NB4 (cell line): ENCODE data around the gene TSPAN4.

Experiments
- DNase-seq: peaks from one replicate; pipeline ENCODE4 v3.0.0; 2010; ENCODE audit warnings: low read depth
- H3K4me3 ChIP-seq: one replicate; pipeline ENCODE4 v1.5.1; 2011; ENCODE audit warnings: mild to moderate bottlenecking, low read depth, low read length, moderate library complexity
- CTCF ChIP-seq: IDR thresholded peaks from one replicate; pipeline ENCODE4 v1.5.1; 2012; ENCODE audit warnings: low read depth, low read length
- MAX ChIP-seq: IDR thresholded peaks from 2 replicates; pipeline ENCODE4 v1.6.1; 2011; ENCODE audit warnings: low read depth, low read length
- MYC ChIP-seq: IDR thresholded peaks from 2 replicates; pipeline ENCODE4 v1.6.1; 2011; ENCODE audit warnings: low read depth, low read length
- POLR2A ChIP-seq: IDR thresholded peaks from 2 replicates; pipeline ENCODE4 v1.6.1; 2011; ENCODE audit warnings: mild to moderate bottlenecking; ENCODE audit not compliant: insufficient read length; ENCODE audit errors: extremely low read depth

The TSPAN4 gene

GRCh38 chr11:839280-839623, 3.4 kb upstream of the TSPAN4 start:
- no peak for DNase-seq
- TF ChIP-seq MYC (no peak), POLR2A (no peak), MAX (no peak), CTCF (no peak)
- no peak overlapping the region for H3K4me3 ChIP-seq

DNA sequence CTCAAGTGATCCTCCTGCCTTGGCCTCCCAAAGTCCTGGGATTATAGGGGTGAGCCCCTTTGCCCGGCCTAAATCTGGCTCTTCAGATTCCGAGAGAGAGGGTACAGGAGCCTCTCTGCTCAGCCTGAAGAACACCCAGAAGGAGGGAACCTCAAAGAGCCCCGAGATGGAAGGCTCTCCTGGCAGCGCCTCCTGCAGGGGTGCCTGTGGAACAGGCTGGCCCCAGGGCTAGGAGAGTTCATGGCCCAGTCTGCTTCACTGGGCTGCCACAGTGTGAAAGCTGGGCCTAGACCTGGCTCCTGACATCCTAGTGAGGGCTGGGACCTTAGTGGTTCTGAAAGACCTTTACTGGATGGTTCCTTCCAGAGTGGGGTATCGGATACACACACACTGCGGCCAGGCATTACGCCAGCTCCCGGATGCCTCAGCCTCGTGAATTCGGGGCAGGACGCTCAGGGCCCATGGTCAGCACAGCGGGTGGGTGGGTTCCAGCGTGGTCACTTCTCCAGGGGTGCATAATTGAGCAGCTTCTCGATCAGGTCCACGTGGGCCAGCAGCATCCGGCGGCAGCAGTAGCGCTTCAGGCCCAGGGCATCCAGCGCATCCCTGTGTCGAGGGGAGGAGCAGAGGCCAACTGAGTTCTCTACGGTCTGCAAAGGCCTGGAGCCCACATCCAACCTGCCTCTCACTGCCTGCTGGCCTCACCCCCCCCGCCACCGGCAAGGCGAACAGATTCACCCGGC, 2.6 kb upstream of the TSPAN4 start:
- TF ChIP-seq POLR2A, result no peak
- no peak for TF ChIP-seq MAX
- TF ChIP-seq CTCF, result peak; percentile 16
- no peak for TF ChIP-seq MYC
- H3K4me3 ChIP-seq, result no peak overlapping the region
- no peak for DNase-seq

- H3K4me3 ChIP-seq, result peak overlapping the region; percentile 89
- TF ChIP-seq MAX (no peak), CTCF (no peak), POLR2A (no peak), MYC (no peak)
- peak; percentile 55 for DNase-seq
Observed at GRCh38 chr11:841981-842369, 677 bp upstream of the TSPAN4 start.

GRCh38 chr11:843086-843734, 558 bp downstream of the TSPAN4 start:
- DNase-seq, result no peak
- peak overlapping the region; percentile 35 for H3K4me3 ChIP-seq
- TF ChIP-seq CTCF (no peak), POLR2A (no peak), MYC (no peak), MAX (no peak)

DNA sequence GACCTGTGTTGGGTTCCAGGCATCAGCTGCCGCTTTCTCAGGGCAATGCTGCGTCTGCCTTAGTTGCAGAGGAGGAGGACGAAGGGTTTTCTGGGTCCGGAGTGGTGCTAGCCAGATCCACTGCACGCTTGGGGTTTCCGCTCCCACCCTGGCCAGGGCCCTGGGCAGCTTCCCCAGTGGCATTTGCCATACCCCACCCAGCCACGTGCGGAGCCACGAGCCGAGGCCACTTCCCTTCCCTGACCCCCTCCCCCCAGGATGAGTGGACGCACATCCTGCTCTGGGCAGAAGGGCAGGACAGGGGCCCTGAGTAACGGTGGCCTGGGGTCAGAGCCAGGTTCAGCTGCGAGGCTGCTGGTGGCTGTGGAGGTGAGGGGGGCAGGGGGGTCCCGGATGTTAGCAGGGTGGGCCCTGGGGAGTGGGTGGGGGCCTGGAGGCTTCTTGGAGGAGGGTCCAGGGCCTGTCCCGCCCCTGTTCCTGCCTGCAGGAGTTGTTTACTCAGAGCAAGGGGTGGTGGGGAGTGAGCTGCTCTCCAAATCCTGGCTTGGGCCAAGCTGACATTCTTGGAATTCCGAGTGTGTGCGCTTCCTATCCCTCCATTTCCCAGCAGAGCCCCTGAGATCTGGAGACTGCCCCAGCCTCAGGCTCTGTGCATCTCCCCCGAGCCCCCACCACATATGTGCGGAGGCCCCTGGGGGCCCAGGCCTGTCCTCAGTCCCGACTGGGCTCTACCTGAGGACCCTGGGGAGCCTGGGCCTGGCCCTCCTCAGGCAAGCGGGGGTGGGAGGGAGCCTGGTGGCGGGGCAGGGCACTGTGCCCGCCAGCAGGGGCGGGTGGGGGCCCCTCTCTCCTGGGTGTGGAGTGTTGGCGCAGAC, 1.4 kb downstream of the TSPAN4 start:
- no peak for TF ChIP-seq POLR2A
- TF ChIP-seq MYC, result peak; percentile 86
- peak; percentile 90 for TF ChIP-seq MAX
- TF ChIP-seq CTCF, result no peak
- H3K4me3 ChIP-seq, result no peak overlapping the region
- no peak for DNase-seq
